BJ (cell line): ENCODE data around the gene KNTC1. TPM values are rescaled to one million over a fixed set of nuclear protein-coding genes. Genes with fewer than 3 reads are reported as not detected.

ENCODE experiments used
- CTCF ChIA-PET: fragments of 350-600 bp; formaldehyde crosslinking; extraction: SDS; loops from one replicate; lab custom pipeline; 2021; ENCODE audit warnings: antibody characterized with exemption, inconsistent platforms; lab: Yijun Ruan, JAX
- POLR2A ChIA-PET: fragments of 300-600 bp; sonication (Branson Sonifier 250); formaldehyde crosslinking; extraction: SDS; loops from one replicate; lab custom pipeline; 2021; ENCODE audit warnings: antibody characterized with exemption; lab: Charles Lee
- DNase-seq: peaks from one replicate; pipeline ENCODE4 v3.0.0-alpha.2; 2011; ENCODE audit warnings: low read depth
- H3K27me3 ChIP-seq: 2 replicates; pipeline ENCODE4 v1.6.0; 2011; ENCODE audit warnings: low read length; ENCODE audit not compliant: control insufficient read depth, insufficient read depth
- H3K36me3 ChIP-seq: 2 replicates; pipeline ENCODE4 v1.5.1; 2011; ENCODE audit warnings: low read length; ENCODE audit not compliant: control insufficient read depth, insufficient read depth
- H3K4me3 ChIP-seq: 2 replicates; pipeline ENCODE4 v1.5.1; 2011; ENCODE audit warnings: low read depth, mild to moderate bottlenecking, control low read depth, low read length
- CTCF ChIP-seq: IDR thresholded peaks from 2 replicates; pipeline ENCODE4 v1.5.1; 2011; ENCODE audit warnings: low read depth, mild to moderate bottlenecking, control low read depth, inconsistent platforms, low read length, moderate library complexity; ENCODE audit not compliant: insufficient read depth
- polyA plus RNA-seq: library from polyadenylated mRNA; depleted of rRNA; stranded (reverse); fragments of >200 nt; gene quantifications from 2 replicates; pipeline ENCODE4 v1.2.3, GENCODE V29; 2011; rRNA removed
- small RNA-seq: library from RNA; depleted of rRNA; stranded (forward); fragments of <200 nt; gene quantifications from one replicate; pipeline ENCODE3, GENCODE V24; 2012; ENCODE audit warnings: low replicate concordance, low read depth; ENCODE audit not compliant: insufficient read length

KNTC1 gene
- polyA plus RNA-seq, 1 experiment: 12.5 TPM

- Histone ChIP-seq H3K27me3 (no peaks in the 10 kb centered on the region), H3K36me3 (no peaks in the 10 kb centered on the region), H3K4me3 (no peak overlapping the region)
- CTCF ChIA-PET: no interaction called here
- TF ChIP-seq CTCF: no peak
- no peak for DNase-seq
- POLR2A ChIA-PET: no interaction called here
Observed at GRCh38 chr12:122672515-122672914, 145.5 kb downstream of the KNTC1 start.

Small RNA genes within 50 kb of the gene (small RNA-seq; reads per million reads assigned to genes)
- gene AC026333.1 (not detected), gene RF00411 (not detected)

Other genes starting within 250 kb of the KNTC1 start
- gene CLIP1, start 104.6 kb upstream of the KNTC1 start, polyA plus RNA-seq: 81.2 and 104 TPM in 2 replicates
- 12.7 and 15.0 TPM in 2 replicates for gene ZCCHC8, start 26.3 kb upstream of the KNTC1 start, polyA plus RNA-seq
- 13.4 and 24.3 TPM in 2 replicates for gene RSRC2, start 313 bp upstream of the KNTC1 start, polyA plus RNA-seq
- not detected in 2 replicates for gene HCAR2, start 176.1 kb downstream of the KNTC1 start, polyA plus RNA-seq
- not detected in 2 replicates for gene HCAR3, start 189.6 kb downstream of the KNTC1 start, polyA plus RNA-seq
- not detected in 2 replicates for gene HCAR1, start 203.6 kb downstream of the KNTC1 start, polyA plus RNA-seq
- gene DENR, start 225.6 kb downstream of the KNTC1 start, polyA plus RNA-seq: 16.1 and 33.3 TPM in 2 replicates
- gene CCDC62, start 247.3 kb downstream of the KNTC1 start, polyA plus RNA-seq: 0.09 and 0.15 TPM in 2 replicates